Measurements from ENCODE around the gene GSDME.
"Not testable (repeated sequence)": the region's sequence is repeated elsewhere in the genome, so short reads cannot be mapped to it uniquely, and the experiment has no call there.

The GSDME gene

DNA sequence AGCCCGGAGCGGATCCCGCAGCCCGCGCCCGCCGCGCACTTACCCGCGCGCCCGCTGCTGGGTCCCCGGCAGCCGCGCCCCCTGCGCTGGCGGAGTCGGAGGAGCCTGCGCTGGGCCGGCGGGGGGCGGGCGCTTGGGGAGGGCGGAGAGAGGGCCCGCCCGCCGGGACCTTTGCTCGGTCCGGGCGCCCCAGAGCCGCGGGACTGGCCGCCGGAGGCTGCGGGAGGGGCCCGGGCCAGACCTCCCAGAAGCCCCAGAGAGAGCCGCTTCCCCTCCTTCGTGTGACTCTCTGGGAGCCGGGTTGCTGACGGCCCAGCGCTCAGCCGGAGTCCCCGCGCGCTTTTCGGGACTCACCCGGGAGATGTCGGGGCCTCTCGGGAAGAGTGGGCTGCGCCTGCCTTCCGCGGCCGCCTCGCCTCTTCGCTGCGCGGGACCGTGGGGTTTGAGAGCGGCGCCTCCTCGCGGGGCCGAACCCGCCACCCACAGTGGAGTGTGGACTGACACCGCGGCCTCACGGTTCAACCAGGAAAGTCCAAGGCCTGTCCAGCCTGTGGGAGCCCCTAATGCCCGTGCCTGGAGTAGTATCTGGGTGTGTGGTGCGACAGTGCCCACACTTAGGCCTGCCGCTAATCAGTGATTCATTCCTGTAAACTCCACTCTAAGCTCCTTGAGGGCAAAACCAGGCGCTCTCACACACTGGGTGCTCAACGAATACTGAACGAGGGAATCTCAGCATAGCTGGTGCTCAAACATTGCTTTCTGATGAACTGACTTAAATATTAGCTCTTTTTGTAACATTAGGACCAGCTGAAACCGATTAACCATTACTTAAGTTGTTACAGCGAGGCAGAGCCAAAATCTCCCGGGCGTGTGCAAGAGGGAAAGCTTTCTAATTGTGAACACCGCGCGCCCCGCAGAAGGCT lies at the start of gene GSDME:
GSDME (minus strand) TSS at position 112 of the 923 bp plus-strand sequence. CDS start 7,690 bp downstream, outside the sequence.
- DNase-seq (ENCODE audit: low read depth) = peak; percentile 45

DNA sequence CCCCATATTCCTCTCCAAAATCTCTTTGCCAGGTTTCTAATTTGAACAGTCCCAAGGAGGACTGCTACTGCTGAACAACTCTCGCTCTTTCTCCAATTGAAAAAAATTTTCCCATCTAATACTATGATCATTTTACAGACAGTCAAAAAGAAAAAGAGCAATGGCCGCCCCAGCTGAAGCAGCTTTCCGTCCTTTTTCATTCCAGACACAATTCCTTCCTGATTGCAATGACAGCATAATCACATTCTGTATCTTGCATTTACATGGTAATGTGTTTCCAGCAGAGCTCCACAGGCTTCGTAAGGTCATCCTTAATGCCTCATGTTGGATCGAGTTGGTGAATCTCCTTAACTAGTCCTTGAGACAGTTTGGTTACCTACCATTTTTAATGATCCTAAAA lies 45.0 kb upstream of the GSDME start:
- no peak for DNase-seq (ENCODE audit: low read depth)

DNA sequence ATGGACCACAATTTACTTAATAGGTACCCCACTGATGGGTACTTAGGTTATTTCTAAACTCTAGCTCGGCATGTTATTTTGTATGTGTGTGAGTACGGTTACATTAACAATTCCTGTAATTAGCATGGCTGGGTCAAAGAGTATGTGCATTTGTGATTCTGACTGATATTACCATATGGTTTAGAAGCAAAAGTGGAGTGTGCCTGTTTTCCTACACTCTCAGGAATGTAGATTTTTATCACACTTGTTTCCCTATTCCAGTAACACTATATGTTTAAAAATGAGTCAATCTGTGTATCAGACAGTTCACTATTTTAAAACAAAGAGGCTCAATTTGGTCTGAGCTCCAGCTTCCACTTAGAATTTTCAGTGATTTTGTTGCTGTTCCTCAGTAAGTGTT lies 44.6 kb upstream of the GSDME start:
- no peak for DNase-seq (ENCODE audit: low read depth)

DNA sequence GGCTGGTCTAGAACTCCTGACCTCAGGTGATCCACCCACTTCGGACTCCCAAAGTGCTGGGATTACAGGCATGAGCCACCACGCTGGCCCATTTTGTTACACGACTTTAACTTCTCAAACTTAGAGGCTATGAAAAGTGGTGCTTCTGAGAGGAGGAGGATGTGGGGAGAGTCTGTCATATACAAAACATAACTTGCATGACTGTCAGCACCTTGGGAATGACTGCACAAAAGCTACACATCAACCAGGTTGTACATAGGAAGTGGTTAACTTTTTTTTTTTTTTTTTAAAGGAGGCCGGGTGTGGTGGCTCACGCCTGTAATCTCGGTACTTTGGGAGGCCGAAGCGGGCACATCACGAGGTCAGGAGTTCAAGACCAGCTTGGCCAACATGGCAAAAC lies 43.4 kb upstream of the GSDME start:
- no peak for DNase-seq (ENCODE audit: low read depth)

DNA sequence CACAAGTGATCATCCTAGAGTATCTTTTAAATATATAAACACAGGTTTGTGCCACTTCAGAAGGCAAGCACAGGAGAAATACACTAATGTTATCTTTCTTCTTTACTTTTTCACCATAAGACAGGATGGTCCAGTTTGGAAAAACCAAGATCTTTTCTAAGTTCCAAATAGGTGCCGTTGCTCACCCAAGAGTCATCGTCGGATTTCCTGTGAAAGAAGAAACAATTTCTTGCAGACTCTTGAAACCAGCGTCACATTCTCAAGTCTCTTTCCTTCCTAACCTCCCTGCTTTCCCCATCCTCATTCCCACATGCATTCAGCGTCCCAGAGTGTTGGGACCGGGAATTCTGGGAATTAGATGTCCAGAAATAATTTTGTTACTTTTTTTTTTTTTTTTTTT lies 42.8 kb upstream of the GSDME start:
- DNase-seq (ENCODE audit: low read depth) = no peak

DNA sequence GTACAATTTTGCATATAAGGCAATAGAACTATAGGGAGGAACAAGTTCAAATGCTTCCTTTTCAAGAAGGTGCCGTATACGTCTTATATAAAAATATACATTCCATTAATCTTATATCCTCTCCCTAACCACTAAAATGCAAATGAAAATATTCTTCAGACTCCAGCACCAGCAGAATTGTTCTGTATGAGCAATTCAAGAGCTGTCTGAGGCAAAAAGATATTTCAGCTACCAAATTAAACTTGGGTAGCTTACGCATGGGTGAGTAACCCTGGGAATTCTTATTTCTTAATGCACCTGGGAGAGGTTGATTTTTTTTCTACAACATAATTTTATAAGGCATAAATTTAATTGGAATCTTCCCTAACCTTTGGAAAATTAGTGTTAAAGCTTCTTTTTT lies 42.2 kb upstream of the GSDME start:
- no peak for DNase-seq (ENCODE audit: low read depth)

DNA sequence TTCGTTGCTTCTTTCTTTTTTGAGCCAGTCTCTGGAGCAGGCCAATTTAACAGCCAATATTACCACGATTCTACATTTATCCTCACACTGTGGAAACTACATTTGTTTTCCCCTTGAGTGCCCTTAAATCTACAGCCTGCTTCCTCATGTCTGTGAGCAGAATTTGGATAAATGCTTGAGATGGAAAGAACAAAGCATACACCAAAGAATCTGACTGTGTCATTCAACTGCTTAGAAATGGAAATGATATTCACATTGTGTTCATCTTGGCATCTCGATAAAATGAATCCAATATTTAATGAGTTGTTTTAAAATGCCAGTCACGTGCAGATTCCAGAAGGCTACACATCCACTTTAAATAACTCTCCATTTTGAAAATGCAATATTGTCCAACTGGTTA lies 41.0 kb upstream of the GSDME start:
- no peak for DNase-seq (ENCODE audit: low read depth)

DNA sequence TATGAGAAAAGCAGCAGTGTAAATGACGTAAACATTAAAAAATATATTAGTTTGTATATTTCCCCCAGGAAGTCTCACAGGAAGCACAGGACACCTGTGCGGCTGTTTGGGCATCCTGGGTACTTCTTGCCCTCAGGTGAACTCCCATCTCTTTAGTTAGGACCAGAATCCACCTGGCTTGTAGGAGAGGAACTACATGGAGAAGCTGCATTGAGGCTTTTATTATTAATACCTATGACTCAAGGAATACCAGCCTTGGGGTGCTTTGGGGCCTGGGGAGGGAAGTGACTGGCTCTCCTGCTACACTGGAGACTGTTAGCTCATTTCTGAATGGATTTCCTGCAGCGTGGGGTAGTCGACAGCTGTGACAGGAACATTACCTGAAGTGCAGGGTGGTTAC lies 40.0 kb upstream of the GSDME start:
- DNase-seq (ENCODE audit: low read depth) = no peak

DNA sequence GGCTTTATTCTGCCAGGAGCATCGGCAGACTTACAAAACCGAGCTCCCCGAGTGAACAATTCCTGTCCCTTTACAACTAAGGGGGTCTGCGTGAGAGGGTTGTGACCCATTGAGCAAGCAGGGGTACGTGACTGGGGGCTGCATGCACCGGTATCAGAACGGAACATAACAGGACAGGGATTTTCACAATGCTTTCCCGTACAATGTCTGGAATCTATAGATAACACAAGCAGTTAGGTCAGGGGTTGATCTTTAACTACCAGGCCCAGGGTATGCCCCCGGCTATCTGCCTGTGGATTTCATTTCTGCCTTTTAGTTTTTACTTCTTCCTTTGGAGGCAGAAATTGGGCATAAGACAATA lies 38.1 kb upstream of the GSDME start:
- DNase-seq (ENCODE audit: low read depth) = no peak

DNA sequence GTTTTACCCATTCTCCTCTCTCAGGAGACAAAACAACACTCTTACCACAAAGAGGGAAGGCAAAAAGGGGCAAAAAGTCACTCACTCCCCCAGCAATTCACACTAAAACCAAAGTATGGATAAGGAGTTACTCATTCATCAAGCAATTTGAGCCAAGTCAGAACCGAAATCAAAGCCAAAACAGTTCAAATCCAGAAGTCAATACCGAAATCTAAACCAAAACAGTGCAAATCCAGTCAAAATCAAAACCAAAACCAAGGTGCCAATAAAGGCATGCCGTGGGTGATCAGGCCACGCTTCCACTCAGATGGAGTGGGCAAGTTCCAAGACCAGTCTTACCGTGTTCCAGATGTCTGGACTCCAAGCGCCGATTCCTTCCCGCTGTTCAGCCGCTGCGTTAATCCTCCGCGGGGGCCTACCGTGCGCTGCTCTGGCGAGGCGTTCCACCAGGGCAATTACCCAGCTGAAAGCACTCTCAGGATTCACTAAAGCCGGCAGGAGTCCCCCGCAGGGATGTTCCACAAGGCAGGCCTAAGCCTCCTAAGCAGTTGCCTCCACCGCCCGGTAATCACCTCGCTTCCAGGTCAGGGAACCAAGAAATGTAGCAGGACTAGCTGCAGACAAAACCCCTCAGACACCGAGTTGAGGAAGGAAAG lies 37.6 kb upstream of the GSDME start:
- not testable (repeated sequence) for DNase-seq (ENCODE audit: low read depth)

DNA sequence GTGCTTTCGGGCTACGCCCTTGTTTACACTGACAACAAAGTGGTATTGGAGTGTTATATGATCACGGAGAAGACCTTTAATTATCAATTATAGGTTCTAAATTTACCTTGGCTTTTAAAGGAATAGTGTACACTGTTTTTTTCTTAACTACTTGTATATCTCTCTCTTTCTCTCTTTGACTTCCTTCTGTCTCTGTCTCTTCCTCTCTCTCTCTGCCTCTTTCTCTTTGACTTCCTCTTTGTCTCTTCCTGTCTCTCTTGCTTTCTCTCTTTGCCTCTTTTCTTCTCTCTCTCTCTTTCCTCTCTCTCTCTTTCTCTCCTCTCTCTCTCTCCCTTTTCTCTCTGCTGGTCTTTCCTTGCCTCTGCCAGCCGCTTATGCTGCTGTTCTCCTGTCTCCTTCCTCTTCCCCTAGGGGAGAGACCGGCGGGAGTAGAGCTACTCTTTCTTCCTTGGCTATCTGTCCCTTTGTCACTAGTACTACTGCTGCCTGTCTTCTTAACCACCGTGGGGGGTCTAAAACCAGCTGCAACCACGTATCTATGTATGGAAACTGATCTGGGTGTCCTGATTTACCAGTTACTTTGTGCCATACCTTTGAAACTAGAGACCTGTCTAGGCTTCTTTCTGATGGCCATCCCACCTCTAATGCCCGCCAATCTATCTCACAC lies 36.9 kb upstream of the GSDME start:
- no peak for DNase-seq (ENCODE audit: low read depth)

DNA sequence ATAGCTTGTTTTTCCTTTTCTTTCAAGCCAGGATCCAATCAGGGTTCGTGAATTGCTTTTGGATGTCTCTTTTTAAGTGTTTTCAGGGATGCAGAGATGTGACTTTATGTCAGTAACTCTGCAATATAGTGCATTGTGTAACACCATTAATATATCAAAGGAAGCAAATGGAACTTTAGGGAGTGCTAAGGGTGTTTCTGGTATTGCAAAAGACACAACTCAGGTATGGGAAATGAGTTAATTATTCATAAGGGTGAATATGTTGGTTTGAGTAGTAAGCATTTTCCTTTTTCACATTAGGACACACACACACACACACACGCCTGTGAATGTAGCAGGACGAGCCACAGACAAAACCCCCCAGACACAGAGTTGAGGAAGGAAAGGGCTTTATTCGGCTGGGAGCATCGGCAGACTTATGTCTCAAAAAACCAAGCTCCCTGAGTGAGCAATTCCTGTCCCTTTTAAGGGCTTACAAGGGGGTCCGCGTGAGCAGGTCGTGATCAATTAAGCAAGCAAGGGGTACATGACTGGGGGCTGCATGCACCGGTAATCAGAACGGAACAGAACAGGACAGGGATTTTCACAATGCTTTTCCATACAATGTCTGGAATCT lies 31.8 kb upstream of the GSDME start:
- DNase-seq (ENCODE audit: low read depth) = no peak

DNA sequence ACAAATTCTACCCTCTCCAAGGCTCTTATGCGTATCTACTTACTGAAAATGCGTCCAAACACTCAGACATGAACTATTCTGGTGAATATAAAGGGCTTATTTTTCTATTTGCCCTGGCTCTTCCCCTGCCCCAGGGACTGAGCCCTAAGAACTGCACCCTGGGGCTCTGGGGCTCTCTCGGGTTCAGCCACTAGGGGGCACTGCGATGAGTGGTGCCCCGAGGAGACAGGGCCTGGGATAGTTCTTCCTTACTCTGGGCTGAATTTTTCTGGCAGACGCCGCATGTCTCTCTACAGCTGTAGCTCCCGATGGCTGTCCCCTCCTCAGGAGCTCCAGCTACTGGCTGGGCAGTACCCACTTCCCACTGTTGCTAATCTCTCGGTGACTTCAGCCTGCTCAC lies 30.8 kb upstream of the GSDME start:
- DNase-seq (ENCODE audit: low read depth) = no peak

DNA sequence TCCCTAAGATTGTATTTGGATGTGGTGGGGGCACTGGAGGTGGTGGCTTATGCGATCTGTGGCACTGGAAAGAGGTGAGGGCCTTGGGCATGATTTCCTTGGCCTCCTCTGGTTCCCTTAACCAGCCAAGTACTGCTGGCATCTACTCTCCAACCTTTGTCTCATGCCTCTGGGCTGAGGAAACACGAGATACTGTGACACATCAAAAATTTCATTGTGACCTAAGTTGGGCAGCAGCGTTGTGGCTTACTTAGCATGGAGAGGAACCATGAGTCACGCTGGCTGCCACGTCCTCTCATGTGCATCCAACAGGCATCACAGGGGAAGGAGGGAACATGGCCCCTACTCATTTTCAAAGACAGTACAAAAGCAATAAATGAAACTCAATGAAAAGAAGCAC lies 29.7 kb upstream of the GSDME start:
- DNase-seq (ENCODE audit: low read depth) = peak; percentile 98

DNA sequence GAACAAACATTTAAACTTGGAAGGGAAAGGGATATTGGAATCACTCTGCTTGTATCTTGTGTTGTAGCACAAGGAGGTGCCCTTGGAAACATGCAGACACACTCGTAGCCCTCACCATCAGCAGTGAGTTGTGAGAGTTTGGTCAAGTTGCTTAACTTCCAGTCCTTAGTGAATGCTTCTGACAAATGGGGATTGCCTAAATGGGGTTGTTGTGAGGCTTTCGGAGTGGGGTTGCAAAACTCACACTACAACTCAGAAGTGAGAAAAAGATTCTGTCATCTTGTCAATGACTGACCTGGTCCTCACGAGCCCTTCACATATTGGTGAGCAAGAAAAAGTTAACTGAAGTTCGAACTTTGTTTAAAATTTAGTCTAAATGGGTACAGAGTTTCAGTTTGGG lies 29.0 kb upstream of the GSDME start:
- DNase-seq (ENCODE audit: low read depth) = no peak

DNA sequence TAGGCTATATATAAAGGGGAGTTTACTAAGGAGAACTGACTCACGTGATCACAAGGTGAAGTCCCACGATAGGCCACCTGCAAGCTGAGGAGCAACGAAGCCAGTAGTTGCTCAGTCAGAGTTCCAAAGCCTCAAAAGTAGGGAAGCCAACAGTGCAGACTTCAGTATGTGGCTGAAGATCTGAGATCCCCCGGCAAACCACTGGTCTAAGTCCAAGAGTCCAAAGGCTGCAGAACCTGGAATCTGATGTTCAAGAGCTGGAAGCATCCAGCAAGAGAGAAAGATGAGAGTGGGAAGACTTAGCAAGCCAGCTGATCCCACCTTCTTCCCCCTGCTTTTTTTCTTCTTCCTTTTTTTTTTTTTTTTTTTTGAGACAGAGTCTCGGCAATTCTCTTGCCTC lies 27.0 kb upstream of the GSDME start:
- DNase-seq (ENCODE audit: low read depth) = no peak

DNA sequence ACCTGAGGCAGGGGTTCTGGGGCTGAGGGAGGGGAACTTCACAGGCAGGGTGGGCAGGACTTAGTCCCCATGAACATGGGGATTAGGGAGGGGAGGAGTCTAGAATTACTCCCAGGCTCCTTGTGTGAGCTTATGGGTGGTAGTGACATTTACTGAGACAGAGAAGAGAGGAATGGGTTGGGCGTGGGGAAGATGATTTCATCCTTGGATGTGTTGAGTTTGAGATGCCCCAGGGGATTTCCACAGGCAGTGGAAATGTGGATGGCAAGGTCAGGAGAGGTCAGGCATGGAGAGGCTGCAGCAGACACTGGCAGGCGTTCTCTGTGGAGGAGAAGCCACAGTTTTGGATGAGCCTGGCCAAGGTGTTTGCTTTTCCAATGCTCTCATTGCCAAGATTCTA lies 26.4 kb upstream of the GSDME start:
- DNase-seq (ENCODE audit: low read depth) = no peak

DNA sequence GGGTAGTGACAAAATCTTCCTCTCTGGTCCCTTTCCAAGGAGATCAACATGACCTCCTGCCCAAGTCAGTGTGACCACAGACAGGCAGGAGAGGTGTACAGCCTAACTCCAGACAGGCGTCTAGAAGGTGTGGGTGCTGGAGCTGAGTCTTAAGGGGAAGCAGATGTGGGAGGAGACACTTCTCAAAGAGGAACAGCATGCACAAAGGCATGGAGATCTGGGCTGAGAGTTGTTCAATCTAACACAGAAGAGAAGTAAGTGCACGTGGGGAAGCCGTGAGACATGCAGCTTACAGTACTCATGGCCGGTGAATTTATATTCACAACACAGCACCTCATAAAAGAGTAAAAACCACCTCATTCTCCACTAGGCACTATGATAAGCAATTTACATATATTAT lies 23.8 kb upstream of the GSDME start:
- no peak for DNase-seq (ENCODE audit: low read depth)

DNA sequence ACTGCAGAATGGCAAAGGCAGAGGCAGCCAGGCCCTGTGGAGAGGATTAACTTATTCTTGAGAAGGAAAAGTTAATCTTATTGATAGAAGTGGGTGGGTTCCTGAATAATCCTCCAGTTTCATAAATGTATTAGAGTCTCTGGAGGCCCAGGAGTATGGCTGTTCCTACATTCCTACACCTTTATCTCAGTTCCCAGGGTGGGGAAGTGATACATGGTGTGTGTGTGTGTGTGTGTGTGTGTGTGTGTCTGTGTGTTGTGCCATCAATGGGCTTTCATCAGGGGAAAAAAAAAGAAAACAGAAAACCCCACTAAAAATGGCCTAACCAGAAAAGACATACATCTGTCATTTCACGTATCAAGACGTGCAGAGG lies 22.0 kb upstream of the GSDME start:
- no peak for DNase-seq (ENCODE audit: low read depth)

DNA sequence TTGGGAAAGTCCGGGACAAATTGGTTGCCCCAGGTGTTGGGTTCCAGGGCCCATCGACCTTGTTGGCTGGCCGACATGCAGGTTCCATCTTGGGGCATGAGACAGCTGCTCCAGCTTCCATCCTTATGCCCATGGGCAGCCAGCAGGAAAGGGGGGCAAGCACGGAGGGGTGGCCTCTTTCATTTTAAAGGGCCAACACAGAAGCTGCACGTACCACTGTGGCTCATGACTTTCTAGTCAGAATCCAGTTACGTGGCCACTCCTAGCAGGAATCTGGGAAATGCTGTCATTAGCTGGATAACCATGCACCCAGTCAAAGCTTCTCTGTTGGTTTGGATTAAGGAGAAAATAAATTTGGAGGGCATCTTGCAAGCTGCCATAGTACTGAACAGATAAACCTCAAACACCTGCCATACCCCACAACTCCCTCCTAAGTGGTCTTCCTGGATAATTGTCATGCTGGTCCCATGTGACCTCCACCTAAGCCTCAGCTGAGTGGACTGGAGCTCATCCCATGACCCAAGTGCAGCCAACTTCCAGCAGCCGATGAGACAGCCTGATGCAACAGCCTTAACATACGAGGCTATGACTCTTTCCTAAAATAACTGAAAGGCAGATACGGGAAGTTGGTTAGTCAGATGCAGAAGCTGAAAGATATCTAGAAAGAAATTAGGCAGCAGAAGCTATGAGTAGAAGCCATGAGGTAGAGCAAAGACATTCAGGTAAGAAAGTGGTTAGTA lies 21.4 kb upstream of the GSDME start:
- DNase-seq (ENCODE audit: low read depth) = peak; percentile 94

DNA sequence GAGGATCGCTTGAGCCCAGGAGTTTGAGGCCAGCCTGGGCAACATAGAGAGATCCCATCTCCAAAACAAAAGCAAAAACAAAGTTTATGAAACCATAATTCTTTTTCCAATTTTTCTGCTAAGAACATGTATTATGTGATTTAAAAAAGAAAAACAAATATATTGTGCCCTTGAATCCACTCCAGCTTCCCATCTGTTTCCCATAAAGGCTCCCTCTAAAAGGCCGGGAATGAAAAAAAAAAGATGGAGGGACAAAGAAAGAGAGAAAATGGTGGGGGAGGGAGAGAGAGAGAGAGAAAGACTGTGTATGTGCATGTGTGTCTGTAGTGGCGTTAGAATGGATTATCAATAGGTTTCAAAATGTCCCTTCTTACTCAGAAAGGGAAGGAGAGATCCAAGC lies 20.5 kb upstream of the GSDME start:
- no peak for DNase-seq (ENCODE audit: low read depth)

DNA sequence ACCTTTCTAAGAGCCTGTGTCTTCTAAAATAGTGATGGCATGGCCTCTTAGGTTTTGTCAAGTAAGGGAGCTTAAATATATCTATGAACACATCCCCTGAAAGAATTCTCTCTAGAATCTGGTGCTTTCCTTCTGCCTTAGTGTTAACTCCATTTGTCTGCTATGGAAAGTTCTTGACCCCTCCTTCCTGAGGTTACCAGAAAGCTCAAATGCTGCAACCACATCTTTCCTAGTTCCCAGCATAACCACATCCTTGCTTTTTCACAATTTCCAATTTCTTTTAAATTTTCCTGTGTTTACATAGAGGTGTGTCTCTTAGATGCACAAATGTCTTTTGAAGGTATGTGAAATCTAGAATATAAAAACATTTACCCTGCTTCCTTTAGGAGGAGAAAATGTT lies 16.4 kb upstream of the GSDME start:
- no peak for DNase-seq (ENCODE audit: low read depth)
